Stimulated activated CD8-positive, alpha-beta memory T cell treated with anti-CD3 and anti-CD28 coated beads, Interleukin-12 subunit alpha, Interleukin-12 subunit beta, amount 100 ng/mL, for 24 hours (primary cell): Measurements from ENCODE around the gene IQGAP2.
"Not testable (repeated sequence)": the region's sequence is repeated elsewhere in the genome, so short reads cannot be mapped to it uniquely, and the experiment has no call there.

Experiments
- DNase-seq: peaks from one replicate; pipeline ENCODE4 v3.0.0-alpha.2; 2020; ENCODE audit errors: extremely low read depth

Gene IQGAP2

GRCh38 chr5:76579166-76579937, 176.3 kb downstream of the IQGAP2 start:
- DNase-seq = no peak

GRCh38 chr5:76580981-76581380, 177.9 kb downstream of the IQGAP2 start:
- DNase-seq = no peak

GRCh38 chr5:76582230-76583162, 179.4 kb downstream of the IQGAP2 start:
- DNase-seq = no peak

GRCh38 chr5:76583163-76584047, 180.3 kb downstream of the IQGAP2 start:
- DNase-seq = no peak

- no peak for DNase-seq
Observed at GRCh38 chr5:76585783-76586217, 182.7 kb downstream of the IQGAP2 start.

GRCh38 chr5:76586531-76586930, 183.4 kb downstream of the IQGAP2 start:
- DNase-seq = no peak

- no peak for DNase-seq
Observed at GRCh38 chr5:76590027-76590426, 186.9 kb downstream of the IQGAP2 start.

GRCh38 chr5:76591366-76591765, 188.3 kb downstream of the IQGAP2 start:
- no peak for DNase-seq

- DNase-seq = no peak
Observed at GRCh38 chr5:76592692-76593091, 189.6 kb downstream of the IQGAP2 start.

GRCh38 chr5:76594107-76594506, 191.0 kb downstream of the IQGAP2 start:
- DNase-seq = no peak

- no peak for DNase-seq
Observed at GRCh38 chr5:76595755-76596481, 192.8 kb downstream of the IQGAP2 start.

GRCh38 chr5:76598531-76598930, 195.4 kb downstream of the IQGAP2 start:
- no peak for DNase-seq

- no peak for DNase-seq
Observed at GRCh38 chr5:76600716-76601115, 197.6 kb downstream of the IQGAP2 start.

- DNase-seq = no peak
Observed at GRCh38 chr5:76601470-76601869, 198.4 kb downstream of the IQGAP2 start.

GRCh38 chr5:76602094-76602726, 199.1 kb downstream of the IQGAP2 start:
- DNase-seq = no peak

- not testable (repeated sequence) for DNase-seq
Observed at GRCh38 chr5:76603991-76604390, 200.9 kb downstream of the IQGAP2 start.

- DNase-seq = no peak
Observed at GRCh38 chr5:76604838-76605237, 201.8 kb downstream of the IQGAP2 start.

GRCh38 chr5:76606701-76607100, 203.6 kb downstream of the IQGAP2 start:
- DNase-seq = no peak

GRCh38 chr5:76607353-76607871, 204.3 kb downstream of the IQGAP2 start:
- DNase-seq = no peak

- no peak for DNase-seq
Observed at GRCh38 chr5:76608833-76609232, 205.7 kb downstream of the IQGAP2 start.
